Neural progenitor cell (in vitro differentiated cells): ENCODE results near the gene LRP1.

Experiments used
- CTCF ChIP-seq: fragments of 200-600 bp; sonication (generic); IDR thresholded peaks from 2 replicates; pipeline ENCODE4 v1.5.1; 2017; ENCODE audit warnings: antibody characterized with exemption, mild to moderate bottlenecking
- EZH2 ChIP-seq: fragments of 200-600 bp; sonication (generic); IDR thresholded peaks from 2 replicates; pipeline ENCODE4 v1.6.1; 2017; ENCODE audit warnings: antibody characterized with exemption, mild to moderate bottlenecking, moderate library complexity
- EZH2phosphoT487 ChIP-seq: fragments of 200-600 bp; sonication (generic); IDR thresholded peaks from 2 replicates; pipeline ENCODE4 v1.6.1; 2017; ENCODE audit warnings: antibody characterized with exemption

DNA sequence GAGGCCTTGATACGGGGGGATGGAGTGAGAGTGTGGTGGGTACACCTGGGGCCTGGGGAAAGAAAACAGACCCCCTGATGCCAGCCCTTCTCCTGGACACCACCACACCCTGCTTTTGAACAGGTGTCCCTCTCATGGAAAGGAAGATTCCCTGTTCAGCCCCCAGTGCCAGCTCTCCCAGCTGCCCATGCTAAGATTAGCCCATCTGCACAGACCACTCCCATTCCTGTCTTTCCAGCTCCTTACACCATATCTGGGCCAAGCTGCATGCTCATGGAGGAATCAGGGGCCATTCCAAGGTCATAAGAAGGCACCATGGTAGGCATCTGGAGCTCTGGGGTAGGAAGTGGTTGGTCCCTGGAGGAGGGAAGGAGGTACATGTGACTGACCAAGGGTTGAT is 29.7 kb upstream of the LRP1 start:
- TF ChIP-seq CTCF: no peak
- TF ChIP-seq EZH2: no peak
- no peak for TF ChIP-seq EZH2phosphoT487
